Bronchial epithelial cell (primary cell): ENCODE measurements around the gene ITPR2. TPM values are rescaled to one million over a fixed set of nuclear protein-coding genes. Genes with fewer than 3 reads are reported as not detected.
A peak's percentile ranks its signal among the peaks of the same experiment; 100 is the strongest.

Experiments used
- DNase-seq: peaks from one replicate; pipeline ENCODE4 v3.0.0-alpha.2; 2010; ENCODE audit warnings: low read depth
- FAIRE-seq: peaks from 2 replicates; lab custom pipeline; 2011; peaks lifted over from hg19 to GRCh38; lab: Jason Lieb, UNC
- H3K27me3 ChIP-seq: 2 replicates; pipeline ENCODE4 v1.5.1; 2011; ENCODE audit warnings: low read length; ENCODE audit not compliant: control insufficient read depth, insufficient read depth
- H3K36me3 ChIP-seq: 2 replicates; pipeline ENCODE4 v1.5.1; 2011; ENCODE audit warnings: low read length; ENCODE audit not compliant: control insufficient read depth, insufficient read depth
- H3K4me3 ChIP-seq: 2 replicates; pipeline ENCODE4 v1.5.1; 2011; ENCODE audit warnings: mild to moderate bottlenecking, low read depth, low read length, control low read depth
- CTCF ChIP-seq: IDR thresholded peaks from 2 replicates; pipeline ENCODE4 v1.5.1; 2011; ENCODE audit warnings: mild to moderate bottlenecking, moderate library complexity, low read length, control low read depth, inconsistent platforms; ENCODE audit not compliant: insufficient read depth, severe bottlenecking
- total RNA-seq: library from RNA; depleted of rRNA; stranded (reverse); fragments of >200 nt; gene quantifications from 2 replicates; pipeline ENCODE4 v1.2.1, GENCODE V29; 2014

Gene ITPR2
- total RNA-seq, 1 donor from 2014 or later: 5.8 TPM

DNA sequence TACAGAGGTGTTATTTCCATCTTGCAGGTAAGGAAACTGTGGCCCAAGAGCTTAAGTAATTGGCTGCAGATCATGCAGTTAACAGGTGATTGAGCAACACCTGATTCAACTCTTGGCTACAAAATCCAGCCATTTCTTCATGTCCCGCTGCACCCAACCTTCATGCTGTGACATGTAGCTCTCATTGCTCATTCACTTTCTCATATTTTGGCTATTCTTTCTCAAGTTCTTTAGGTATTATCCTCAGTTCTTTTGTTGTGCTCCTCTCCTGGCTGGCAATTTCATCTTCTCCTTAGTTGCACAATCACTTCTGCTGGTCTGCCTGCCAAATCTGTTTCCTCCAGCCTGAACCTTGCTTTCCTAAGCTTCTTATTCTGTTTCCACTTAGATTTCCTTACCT is 336.8 kb downstream of the ITPR2 start:
- TF ChIP-seq CTCF: no peak
- no peaks in the 10 kb centered on the region for H3K27me3 ChIP-seq
- peak; percentile 98 for FAIRE-seq
- DNase-seq: peak; percentile 100
- H3K36me3 ChIP-seq: peaks cover 2% of the 10 kb centered on the region
- no peak overlapping the region for H3K4me3 ChIP-seq

DNA sequence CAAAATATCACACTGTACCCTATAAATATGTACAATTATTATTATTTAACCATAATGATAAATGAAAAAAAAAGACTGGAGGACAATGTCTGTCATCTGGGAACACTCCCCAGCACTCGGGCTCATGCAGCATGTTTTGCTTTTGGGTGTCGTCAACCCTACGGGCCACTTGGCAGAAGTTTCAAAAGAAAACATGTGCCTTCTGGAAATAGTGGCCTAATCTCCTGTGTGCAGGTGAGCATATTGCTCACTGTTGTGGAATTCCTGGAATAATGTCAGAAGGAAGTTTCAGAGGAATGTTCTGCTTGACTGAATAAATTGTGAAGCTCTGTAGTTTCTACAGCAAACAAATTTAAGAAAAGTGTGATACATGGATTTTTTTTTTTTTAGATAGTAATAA is 339.3 kb downstream of the ITPR2 start:
- no peak overlapping the region for H3K4me3 ChIP-seq
- FAIRE-seq (no peak), DNase-seq (peak; percentile 83)
- peaks cover 2% of the 10 kb centered on the region for H3K36me3 ChIP-seq
- no peak for TF ChIP-seq CTCF
- no peaks in the 10 kb centered on the region for H3K27me3 ChIP-seq

- TF ChIP-seq CTCF: no peak
- no peak for FAIRE-seq
- no peak for DNase-seq
- Histone ChIP-seq H3K4me3 (no peak overlapping the region), H3K36me3 (peaks cover 2% of the 10 kb centered on the region), H3K27me3 (no peaks in the 10 kb centered on the region)
Measured at GRCh38 chr12:26492406-26492805, 340.6 kb downstream of the ITPR2 start.

DNA sequence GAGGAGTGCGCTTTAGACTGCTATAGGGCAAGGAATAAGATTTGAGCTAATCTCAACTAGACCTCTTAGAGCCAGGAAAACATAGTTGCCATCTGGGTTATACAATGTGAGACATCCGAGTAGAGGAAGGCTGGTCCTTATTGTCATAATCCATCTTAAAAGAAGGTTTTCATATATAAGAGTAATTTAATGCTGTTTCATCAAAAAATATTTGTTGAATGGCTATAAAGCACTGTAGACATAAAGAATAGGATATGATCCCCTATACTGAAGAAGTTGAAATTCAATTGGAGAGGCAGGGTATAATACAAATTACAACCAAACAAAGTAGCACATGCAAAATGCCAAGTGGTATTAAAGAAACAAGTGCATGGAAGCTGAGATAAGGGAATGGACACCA is 343.1 kb downstream of the ITPR2 start:
- Histone ChIP-seq H3K36me3 (peaks cover 2% of the 10 kb centered on the region), H3K4me3 (no peak overlapping the region), H3K27me3 (no peaks in the 10 kb centered on the region)
- no peak for TF ChIP-seq CTCF
- FAIRE-seq (no peak), DNase-seq (no peak)

- DNase-seq (no peak), FAIRE-seq (no peak)
- Histone ChIP-seq H3K27me3 (no peaks in the 10 kb centered on the region), H3K36me3 (peaks cover 2% of the 10 kb centered on the region), H3K4me3 (no peak overlapping the region)
- no peak for TF ChIP-seq CTCF
Measured at GRCh38 chr12:26488351-26488750, 344.6 kb downstream of the ITPR2 start.

GRCh38 chr12:26473291-26473690 is 359.7 kb downstream of the ITPR2 start:
- peak; percentile 67 for DNase-seq
- H3K27me3 ChIP-seq: no peaks in the 10 kb centered on the region
- no peaks in the 10 kb centered on the region for H3K36me3 ChIP-seq
- no peak for TF ChIP-seq CTCF
- FAIRE-seq: no peak
- no peak overlapping the region for H3K4me3 ChIP-seq
